HCT116 (cell line): ENCODE results near the gene OSBPL10.
"Not testable (repeated sequence)": the region's sequence is repeated elsewhere in the genome, so short reads cannot be mapped to it uniquely, and the experiment has no call there.

Experiments
- ATF3 ChIP-seq: IDR thresholded peaks from 2 replicates; pipeline ENCODE4 v1.6.1; 2012
- CEBPB ChIP-seq: IDR thresholded peaks from 2 replicates; pipeline ENCODE4 v1.6.1; 2012; ENCODE audit warnings: low read depth
- CTCF ChIP-seq, 3 experiments: fragments of 200-600 bp in 1 of 3; sonication (generic) in 1 of 3; IDR thresholded peaks in 2 of 3; conservative IDR thresholded peaks in 1 of 3; 2 replicates each; pipeline ENCODE4 v1.5.1; 2012 to 2017; ENCODE audit warnings: low read depth in 2 of 3, low read length in 2 of 3, antibody characterized with exemption in 1 of 3, borderline replicate concordance in 1 of 3, control low read depth in 1 of 3, mild to moderate bottlenecking in 1 of 3, mixed read lengths in 1 of 3, mixed run types in 1 of 3, moderate library complexity in 1 of 3; ENCODE audit not compliant: insufficient read depth in 1 of 3
- EGR1 ChIP-seq: IDR thresholded peaks from 2 replicates; pipeline ENCODE4 v1.6.1; 2012; ENCODE audit warnings: low read depth
- ELF1 ChIP-seq: IDR thresholded peaks from 2 replicates; pipeline ENCODE4 v1.6.1; 2012; ENCODE audit warnings: low read depth, borderline replicate concordance
- EZH2 ChIP-seq: fragments of 200-600 bp; sonication (generic); IDR thresholded peaks from 2 replicates; pipeline ENCODE4 v1.6.1; 2017; ENCODE audit warnings: antibody characterized with exemption, mixed run types
- EZH2phosphoT487 ChIP-seq: fragments of 200-600 bp; IDR thresholded peaks from 2 replicates; pipeline ENCODE4 v1.6.1; 2018; ENCODE audit warnings: antibody characterized with exemption, borderline replicate concordance
- JUND ChIP-seq: IDR thresholded peaks from 2 replicates; pipeline ENCODE4 v1.6.1; 2012
- POLR2A ChIP-seq: IDR thresholded peaks from 2 replicates; pipeline ENCODE4 v1.7.0; 2011; ENCODE audit warnings: borderline replicate concordance; ENCODE audit not compliant: insufficient read depth, insufficient read length; ENCODE audit errors: extremely low read depth
- POLR2AphosphoS5 ChIP-seq: IDR thresholded peaks from 2 replicates; pipeline ENCODE4 v1.6.1; 2011; ENCODE audit warnings: mild to moderate bottlenecking, low read depth, low read length, moderate library complexity
- SIN3A ChIP-seq: IDR thresholded peaks from 2 replicates; pipeline ENCODE4 v1.6.1; 2012; ENCODE audit warnings: low read depth
- SRF ChIP-seq: IDR thresholded peaks from 2 replicates; pipeline ENCODE4 v1.6.1; 2012; ENCODE audit warnings: low read depth
- TF ChIP-seq, protein P1 (sequence below): IDR thresholded peaks from 2 replicates; pipeline ENCODE4 v1.6.1; 2012
- TF ChIP-seq, protein P2 (sequence below): IDR thresholded peaks from 2 replicates; pipeline ENCODE4 v1.6.1; 2011; ENCODE audit warnings: mild to moderate bottlenecking, low read length, moderate library complexity; ENCODE audit not compliant: insufficient replicate concordance; ENCODE audit errors: extremely low read depth

DNA sequence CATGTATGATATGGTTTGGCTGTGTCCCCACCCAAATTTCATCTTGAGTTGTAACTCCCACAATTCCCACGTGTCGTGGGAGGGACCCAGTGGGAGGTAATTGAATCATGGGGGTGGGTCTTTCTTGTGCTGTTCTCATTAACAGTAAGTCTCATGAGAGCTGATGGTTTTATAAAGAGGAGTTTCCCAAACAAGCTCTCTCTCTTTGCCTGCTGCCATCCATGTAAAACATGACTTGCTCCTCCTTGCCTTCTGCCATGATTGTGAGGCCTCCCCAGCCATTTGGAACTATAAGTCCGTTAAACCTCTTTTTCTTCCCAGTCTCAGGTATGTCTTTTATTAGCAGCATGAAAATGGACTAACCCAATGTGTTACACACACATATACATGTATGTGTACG, 291.5 kb downstream of the OSBPL10 start:
- not testable (repeated sequence) for TF ChIP-seq CTCF (IDR thresholded peaks at IDR 0.05 in 2 of 3, conservative IDR thresholded peaks at IDR 0.05 in 1 of 3; ENCODE audit: borderline replicate concordance in 1 of 3, insufficient read depth in 1 of 3, low read depth in 2 of 3, low read length in 2 of 3); POLR2A; ATF3; EZH2; ELF1; SRF; SIN3A; POLR2AphosphoS5; JUND; EZH2phosphoT487; EGR1; CEBPB
- TF ChIP-seq, protein P1, sequence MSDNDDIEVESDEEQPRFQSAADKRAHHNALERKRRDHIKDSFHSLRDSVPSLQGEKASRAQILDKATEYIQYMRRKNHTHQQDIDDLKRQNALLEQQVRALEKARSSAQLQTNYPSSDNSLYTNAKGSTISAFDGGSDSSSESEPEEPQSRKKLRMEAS = not testable (repeated sequence)
- TF ChIP-seq, protein P2, sequence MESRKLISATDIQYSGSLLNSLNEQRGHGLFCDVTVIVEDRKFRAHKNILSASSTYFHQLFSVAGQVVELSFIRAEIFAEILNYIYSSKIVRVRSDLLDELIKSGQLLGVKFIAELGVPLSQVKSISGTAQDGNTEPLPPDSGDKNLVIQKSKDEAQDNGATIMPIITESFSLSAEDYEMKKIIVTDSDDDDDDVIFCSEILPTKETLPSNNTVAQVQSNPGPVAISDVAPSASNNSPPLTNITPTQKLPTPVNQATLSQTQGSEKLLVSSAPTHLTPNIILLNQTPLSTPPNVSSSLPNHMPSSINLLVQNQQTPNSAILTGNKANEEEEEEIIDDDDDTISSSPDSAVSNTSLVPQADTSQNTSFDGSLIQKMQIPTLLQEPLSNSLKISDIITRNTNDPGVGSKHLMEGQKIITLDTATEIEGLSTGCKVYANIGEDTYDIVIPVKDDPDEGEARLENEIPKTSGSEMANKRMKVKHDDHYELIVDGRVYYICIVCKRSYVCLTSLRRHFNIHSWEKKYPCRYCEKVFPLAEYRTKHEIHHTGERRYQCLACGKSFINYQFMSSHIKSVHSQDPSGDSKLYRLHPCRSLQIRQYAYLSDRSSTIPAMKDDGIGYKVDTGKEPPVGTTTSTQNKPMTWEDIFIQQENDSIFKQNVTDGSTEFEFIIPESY = not testable (repeated sequence)
